ENCODE measurements around the gene PTGR1.
A peak's percentile ranks its signal among the peaks of the same experiment; 100 is the strongest.
"Not testable (repeated sequence)": the region's sequence is repeated elsewhere in the genome, so short reads cannot be mapped to it uniquely, and the experiment has no call there.

PTGR1 gene

GRCh38 chr9:111610845-111611244 lies 11.4 kb upstream of the PTGR1 start:
- no peak for DNase-seq

GRCh38 chr9:111610149-111610548 lies 10.7 kb upstream of the PTGR1 start:
- no peak for DNase-seq

DNA sequence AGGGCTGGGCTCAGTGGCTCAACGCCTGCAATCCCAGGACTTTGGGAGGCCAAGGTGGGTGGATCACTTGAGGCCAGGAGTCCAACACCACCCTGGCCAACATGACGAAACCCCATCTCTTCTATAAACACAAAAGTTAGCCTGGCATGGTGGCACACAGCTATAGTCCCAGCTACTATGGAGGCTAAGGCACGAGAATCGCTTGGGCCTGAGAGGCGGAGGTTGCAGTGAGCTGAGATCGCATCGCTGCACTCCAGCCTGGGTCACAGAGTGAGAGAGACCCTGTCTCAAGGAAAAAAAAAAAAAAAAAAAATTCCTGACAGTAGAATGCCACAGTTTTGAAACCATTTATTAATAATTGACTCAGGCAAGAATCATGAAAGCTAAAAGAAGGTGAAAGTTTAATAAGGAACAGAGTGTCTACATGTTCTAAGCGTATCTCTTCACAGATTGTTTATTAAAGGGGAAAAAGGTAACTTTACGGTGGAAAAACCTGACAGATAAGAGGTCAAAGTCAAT lies 5.7 kb upstream of the PTGR1 start:
- DNase-seq = no peak

- DNase-seq = no peak
Observed at GRCh38 chr9:111604054-111604615, 4.7 kb upstream of the PTGR1 start.

GRCh38 chr9:111603041-111603440 lies 3.6 kb upstream of the PTGR1 start:
- DNase-seq = no peak

DNA sequence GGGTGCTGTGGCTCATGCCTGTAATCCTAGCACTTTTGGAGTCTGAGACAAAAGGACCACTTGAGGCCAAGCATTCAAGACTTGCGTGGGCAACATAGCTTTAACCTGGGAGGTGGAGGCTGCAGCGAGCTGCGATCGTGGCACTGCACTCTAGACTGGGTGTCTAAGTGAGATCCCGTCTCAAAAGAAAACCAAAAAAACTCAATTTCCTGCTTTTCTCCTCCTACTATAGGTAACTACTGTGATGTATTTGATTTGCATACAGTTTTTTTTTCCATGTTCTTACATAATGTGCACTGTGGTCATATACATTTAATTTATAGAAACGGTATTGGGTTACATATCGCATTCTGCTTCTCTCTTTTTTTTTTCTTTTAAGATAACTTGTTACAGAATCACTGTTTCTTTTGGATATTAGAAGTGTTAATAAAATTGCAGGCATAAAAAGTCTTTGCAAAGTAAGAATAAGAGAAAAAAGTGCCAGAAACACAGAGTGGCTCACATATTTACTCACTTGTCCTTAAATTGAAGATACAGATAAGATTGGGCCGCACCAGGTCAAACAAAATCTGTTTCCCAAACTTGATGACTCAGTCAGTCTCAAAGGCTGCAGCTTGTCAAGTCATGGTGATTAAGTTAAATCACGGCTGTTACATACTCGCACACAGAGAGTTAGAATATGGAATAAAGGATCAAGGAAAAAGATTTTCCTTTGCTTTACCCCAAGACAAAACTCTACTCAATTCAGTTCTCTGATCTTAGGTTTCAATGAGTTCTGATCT lies 2.0 kb upstream of the PTGR1 start:
- DNase-seq = no peak

DNA sequence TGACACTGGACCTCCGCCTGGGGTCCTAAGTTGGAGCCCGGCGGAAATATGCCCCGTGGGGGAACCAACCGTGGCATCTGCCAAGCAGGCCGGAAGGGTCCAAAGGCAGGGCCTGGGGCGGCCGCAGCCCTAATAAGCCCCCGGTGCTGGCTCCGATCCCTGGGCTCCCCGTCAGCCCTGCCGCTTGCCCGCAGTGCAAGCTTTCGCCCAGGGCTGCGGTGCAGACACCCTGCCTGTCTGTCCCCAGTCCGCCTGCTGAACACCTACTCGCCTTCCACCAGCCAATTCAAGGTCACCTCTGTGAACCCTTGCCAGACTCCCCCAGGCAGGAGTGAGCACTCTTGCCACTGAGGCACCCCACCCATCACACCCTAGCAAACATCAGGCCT lies 502 bp upstream of the PTGR1 start:
- DNase-seq = no peak

DNA sequence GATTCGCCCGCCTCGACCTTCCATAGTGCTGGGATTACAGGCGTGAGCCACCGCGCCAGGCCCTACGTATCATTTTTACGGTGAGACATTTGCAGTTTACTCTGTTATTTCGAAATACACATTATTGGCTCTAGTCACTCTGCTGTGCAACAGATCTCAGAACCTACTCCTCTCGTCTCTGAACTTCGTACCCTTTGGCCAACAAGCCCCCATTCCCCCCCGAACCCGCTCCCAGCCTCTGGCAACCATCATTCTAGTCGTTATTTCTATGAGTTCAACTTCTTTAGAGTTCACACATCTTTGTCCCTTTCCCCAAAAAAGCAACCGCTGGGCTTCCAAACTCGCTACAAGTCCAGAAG lies 735 bp downstream of the PTGR1 start:
- DNase-seq = no peak

- peak in 1 of 2 experiments; percentile 19 for DNase-seq
Observed at GRCh38 chr9:111597852-111598732, 1.4 kb downstream of the PTGR1 start.

- DNase-seq = no peak
Observed at GRCh38 chr9:111588846-111589245, 10.6 kb downstream of the PTGR1 start.

- no peak for DNase-seq
Observed at GRCh38 chr9:111586378-111586777, 13.1 kb downstream of the PTGR1 start.

DNA sequence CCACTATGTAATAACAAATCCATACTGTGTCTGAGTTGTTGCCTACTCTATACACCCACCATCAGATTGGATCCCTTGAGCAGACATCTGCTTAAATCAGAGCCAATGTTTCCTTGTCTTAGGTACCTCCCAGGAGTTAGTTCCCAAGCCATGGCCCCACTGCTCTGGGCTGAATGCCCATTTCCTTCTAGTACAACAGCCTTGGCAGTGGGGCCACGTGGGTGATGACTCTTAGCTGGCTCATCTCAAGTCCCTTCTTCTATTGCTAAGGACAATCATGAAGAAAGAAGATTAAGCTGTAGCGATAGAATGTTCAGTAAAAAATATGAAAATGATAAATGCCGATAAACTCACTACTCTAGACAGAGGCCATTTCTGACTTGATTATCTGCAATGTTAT lies 16.6 kb downstream of the PTGR1 start:
- DNase-seq = no peak

DNA sequence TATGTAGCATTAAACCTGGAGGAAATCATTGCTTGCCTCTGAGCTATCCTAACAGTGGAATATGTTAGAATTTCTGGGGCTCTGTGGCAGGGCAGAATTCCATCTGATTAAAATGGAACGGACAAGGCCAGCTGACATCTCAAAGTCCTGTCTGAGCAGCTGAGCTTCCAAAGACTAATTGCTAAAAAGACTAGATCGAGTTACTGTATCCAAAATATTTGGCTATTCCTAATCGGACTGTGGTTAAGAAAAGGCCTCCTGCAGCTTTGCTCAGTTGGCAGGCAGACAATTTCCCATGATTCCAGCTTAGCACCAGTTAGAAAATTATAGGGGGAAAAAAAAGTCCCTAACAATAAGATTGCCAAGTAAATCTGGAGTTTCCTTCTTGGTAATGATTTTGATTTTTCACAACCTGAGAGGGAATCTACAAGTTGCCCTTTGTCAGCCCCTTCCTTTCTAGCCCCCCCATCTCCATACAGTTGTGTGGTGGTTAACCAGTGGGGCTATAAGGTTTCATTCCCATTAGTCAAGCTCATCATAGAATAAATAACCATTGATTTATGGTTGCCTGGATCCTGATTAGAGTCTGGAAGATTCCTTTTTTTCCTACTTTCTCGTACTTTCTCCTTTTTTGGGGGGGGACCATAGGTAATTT lies 26.4 kb downstream of the PTGR1 start:
- peak in 1 of 2 experiments; percentile 1 for DNase-seq

GRCh38 chr9:111568127-111568526 lies 31.3 kb downstream of the PTGR1 start:
- not testable (repeated sequence) for DNase-seq

- peak in 1 of 2 experiments; percentile 3 for DNase-seq
Observed at GRCh38 chr9:111566234-111566633, 33.2 kb downstream of the PTGR1 start.

GRCh38 chr9:111561165-111561719 lies 38.2 kb downstream of the PTGR1 start:
- no peak for DNase-seq

DNA sequence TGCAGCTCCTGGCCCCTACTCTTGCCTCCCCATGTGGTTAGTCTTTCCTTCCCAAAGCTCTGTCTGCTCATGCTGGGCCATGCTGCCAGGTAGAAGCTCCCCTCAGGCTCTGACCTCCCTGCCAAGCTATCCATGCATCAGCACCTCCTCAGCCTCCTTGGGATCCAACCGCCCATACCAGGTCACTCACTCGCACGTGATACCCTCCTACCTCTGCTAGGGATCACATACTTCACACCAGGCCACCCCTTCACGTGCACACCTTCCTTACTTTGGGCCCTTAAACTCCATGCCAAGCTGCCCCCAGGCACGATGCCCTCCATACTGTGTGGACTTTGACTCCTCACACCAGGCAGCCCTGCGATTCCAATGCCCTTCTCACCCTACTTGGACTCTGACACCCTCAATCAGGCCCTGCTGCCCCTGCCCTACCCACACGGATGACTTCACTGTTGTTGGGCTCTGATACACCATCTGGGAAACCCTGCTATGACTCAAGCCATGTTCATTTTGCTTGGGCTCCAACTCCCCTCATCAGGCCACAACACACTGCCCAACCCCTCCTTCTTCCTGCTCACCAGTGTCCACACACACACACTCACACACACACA lies 40.3 kb downstream of the PTGR1 start:
- DNase-seq = no peak

DNA sequence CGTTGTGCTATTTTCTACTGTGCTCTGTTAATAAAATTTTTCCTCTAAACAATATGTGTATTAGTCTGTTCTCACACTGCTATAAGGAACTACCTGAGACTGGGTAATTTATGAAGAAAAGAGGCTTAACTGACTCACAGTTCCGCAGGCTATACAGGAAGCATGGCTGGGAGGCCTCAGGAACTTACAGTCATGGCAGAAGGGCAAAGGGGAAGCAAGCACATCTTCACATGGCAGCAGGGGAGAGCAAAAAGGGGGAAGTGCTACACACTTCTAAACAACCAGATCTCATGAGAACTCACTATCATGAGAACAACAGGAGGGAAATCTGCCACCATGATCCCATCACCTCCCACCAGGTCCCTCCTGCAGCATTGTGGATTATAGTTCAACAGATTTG lies 44.0 kb downstream of the PTGR1 start:
- DNase-seq = not testable (repeated sequence)

- no peak for DNase-seq
Observed at GRCh38 chr9:111548623-111549022, 50.8 kb downstream of the PTGR1 start.

DNA sequence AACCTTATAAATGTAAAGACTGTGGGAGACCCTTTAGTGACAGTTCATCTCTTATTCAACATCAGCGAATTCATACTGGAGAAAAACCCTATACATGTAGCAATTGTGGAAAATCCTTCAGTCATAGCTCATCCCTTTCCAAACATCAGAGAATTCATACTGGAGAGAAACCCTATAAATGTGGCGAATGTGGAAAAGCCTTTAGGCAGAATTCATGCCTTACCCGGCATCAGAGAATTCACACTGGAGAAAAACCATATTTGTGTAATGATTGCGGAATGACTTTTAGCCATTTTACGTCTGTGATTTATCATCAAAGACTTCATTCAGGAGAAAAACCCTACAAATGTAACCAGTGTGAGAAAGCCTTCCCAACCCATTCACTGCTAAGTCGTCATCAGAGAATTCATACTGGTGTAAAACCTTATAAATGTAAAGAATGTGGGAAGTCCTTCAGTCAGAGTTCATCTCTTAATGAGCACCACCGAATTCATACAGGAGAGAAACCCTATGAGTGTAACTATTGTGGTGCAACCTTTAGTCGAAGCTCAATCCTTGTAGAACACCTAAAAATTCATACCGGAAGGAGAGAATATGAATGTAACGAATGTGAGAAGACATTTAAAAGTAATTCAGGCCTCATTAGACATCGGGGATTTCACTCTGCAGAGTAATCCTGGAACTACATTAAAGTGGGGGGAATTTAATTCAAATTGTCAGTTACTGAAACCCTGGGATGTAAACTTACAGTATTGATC lies 56.8 kb downstream of the PTGR1 start:
- DNase-seq = no peak

DNA sequence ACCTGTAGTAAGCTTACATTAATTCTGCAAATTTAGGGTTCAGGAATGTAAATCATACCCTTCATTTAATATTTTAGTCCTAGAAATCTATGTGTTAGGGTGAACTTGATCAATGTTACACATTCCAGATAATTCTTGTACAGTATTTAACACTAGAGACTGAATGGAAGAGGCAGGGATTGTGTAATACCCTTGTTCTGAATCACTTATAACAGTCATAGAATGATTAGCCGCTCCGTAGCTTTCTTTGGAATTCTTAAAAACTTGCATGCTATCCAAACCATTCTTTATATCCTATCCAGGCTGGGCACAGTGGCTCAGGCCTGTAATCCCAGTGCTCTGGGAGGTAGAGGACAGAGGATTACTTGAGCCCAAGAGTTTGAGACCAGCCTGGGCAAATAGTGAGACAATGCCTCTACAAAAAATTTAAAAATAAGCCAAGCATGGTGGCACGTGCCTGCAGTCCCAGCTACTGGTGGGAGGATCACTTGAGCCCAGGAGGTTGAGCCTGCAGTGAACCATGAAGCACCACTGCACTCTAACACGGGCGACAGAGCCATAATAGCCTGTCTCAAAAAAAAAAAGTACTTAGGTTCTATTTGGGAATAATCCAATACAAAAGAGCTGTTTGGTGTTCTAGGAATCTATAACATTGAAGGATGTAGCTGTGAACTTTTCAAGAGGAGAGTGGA lies 66.2 kb downstream of the PTGR1 start:
- no peak for DNase-seq
